Measurements from ENCODE around the gene CARNS1.

The CARNS1 gene

DNA sequence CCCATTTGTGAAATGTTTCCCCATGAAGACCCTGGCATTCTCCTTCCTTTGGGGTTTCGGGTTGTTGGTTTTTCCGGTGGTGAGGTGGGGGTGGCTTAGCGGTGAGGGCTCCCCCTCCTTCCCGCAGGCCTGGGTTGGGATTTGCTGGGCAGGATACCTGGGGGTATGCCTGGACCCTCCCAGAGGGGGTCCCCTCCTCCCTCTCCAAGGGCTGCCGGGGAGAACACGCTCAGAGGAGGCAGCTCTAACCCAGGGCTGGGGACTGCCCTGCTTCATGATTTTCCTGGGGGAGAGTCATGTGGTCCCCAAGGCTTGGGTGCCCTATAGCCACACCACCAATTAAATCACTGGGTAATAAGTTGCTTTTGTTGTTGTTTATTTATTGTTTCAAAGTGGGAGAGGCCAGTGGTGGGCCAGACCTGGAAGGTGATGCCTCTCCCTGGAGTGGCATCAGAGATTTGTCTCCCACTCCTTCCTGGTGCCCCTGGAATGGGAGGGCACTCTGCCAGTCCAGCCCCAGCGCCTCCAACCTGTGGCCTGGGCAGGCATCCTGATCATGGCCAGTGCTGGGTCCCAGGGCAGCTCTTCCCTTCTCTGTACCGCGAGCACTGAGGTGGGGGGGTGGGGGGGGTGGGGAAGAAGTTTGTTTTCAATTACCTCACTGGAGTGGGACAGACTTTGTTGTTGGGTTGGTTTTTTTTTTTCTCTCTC is 40.8 kb upstream of the CARNS1 start:
- Histone ChIP-seq H3K4me3 (ENCODE audit: low read length in 2 of 2) (peak overlapping the region in 1 of 2 donors; percentile 69), H3K18ac (ENCODE audit: low read length) (peak overlapping the region; percentile 77), H3K27me3 (ENCODE audit: control insufficient read depth in 3 of 3, insufficient read depth in 3 of 3, low read depth in 1 of 3, low read length in 3 of 3) (peaks cover 0 to 12% (median 0%) of the 10 kb centered on the region in 3 experiments), H4K8ac (ENCODE audit: low read depth, low read length) (no peak overlapping the region), H4K91ac (ENCODE audit: low read depth, low read length, poor library complexity) (peak overlapping the region; percentile 34), H3K4me1 (ENCODE audit: control insufficient read depth in 2 of 2, insufficient read depth in 1 of 2, low read depth in 1 of 2, low read length in 2 of 2) (peaks cover 47 to 51% of the 10 kb centered on the region in 2 donors), H2BK5ac (ENCODE audit: low read length) (no peak overlapping the region), H2BK12ac (ENCODE audit: low read length) (no peak overlapping the region), H2BK15ac (ENCODE audit: low read length) (peak overlapping the region; percentile 93), H3K4ac (ENCODE audit: low read length) (no peak overlapping the region), H2AK5ac (ENCODE audit: low read depth, low read length) (peak overlapping the region; percentile 23), H3K27ac (replicated peaks; ENCODE audit: low read length) (no peak overlapping the region), H3K9ac (ENCODE audit: low read depth, low read length, poor library complexity) (peak overlapping the region; percentile 9), H3K79me1 (ENCODE audit: low read depth, low read length) (peaks cover 10% of the 10 kb centered on the region), H3K4me2 (ENCODE audit: insufficient read depth, low read length, poor library complexity, severe bottlenecking) (peak overlapping the region; percentile 94), H3K14ac (ENCODE audit: low read length) (no peak overlapping the region), H3K36me3 (replicated peaks in 1 of 2; ENCODE audit: control insufficient read depth in 2 of 2, insufficient read depth in 2 of 2, low read length in 2 of 2) (no peaks in the 10 kb centered on the region), H2BK120ac (ENCODE audit: low read depth, low read length) (no peak overlapping the region), H2AFZ (ENCODE audit: low read length) (peak overlapping the region; percentile 87), H3K9me3 (replicated peaks in 1 of 2; ENCODE audit: control insufficient read depth in 2 of 2, insufficient read depth in 1 of 2, low read depth in 1 of 2, low read length in 2 of 2) (no peaks in the 10 kb centered on the region), H3K23ac (ENCODE audit: low read depth, low read length, poor library complexity) (no peak overlapping the region)
- WGBS, 2 donors (ENCODE audit: extremely low coverage in 2 of 2, insufficient read length in 2 of 2, insufficient replicate concordance in 1 of 2) = no CpG with 5 or more reads among the region's 9 CpGs
- DNase-seq (ENCODE audit: low spot score) = no peak

- Histone ChIP-seq H4K8ac (ENCODE audit: low read depth, low read length) (no peak overlapping the region), H3K27ac (replicated peaks; ENCODE audit: low read length) (no peak overlapping the region), H3K23ac (ENCODE audit: low read depth, low read length, poor library complexity) (peak overlapping the region; percentile 25), H2BK5ac (ENCODE audit: low read length) (peak overlapping the region; percentile 84), H3K18ac (ENCODE audit: low read length) (peak overlapping the region; percentile 97), H3K4ac (ENCODE audit: low read length) (peak overlapping the region; percentile 84), H4K91ac (ENCODE audit: low read depth, low read length, poor library complexity) (no peak overlapping the region), H2AFZ (ENCODE audit: low read length) (peak overlapping the region; percentile 83), H3K9ac (ENCODE audit: low read depth, low read length, poor library complexity) (peak overlapping the region; percentile 78), H3K36me3 (replicated peaks in 1 of 2; ENCODE audit: control insufficient read depth in 2 of 2, insufficient read depth in 2 of 2, low read length in 2 of 2) (no peaks in the 10 kb centered on the region), H3K4me2 (ENCODE audit: insufficient read depth, low read length, poor library complexity, severe bottlenecking) (peak overlapping the region; percentile 52), H3K14ac (ENCODE audit: low read length) (peak overlapping the region; percentile 98), H2BK12ac (ENCODE audit: low read length) (peak overlapping the region; percentile 95), H3K4me1 (ENCODE audit: control insufficient read depth in 2 of 2, insufficient read depth in 1 of 2, low read depth in 1 of 2, low read length in 2 of 2) (peaks cover 45 to 49% of the 10 kb centered on the region in 2 donors), H3K9me3 (replicated peaks in 1 of 2; ENCODE audit: control insufficient read depth in 2 of 2, insufficient read depth in 1 of 2, low read depth in 1 of 2, low read length in 2 of 2) (no peaks in the 10 kb centered on the region), H3K79me1 (ENCODE audit: low read depth, low read length) (peaks cover 8% of the 10 kb centered on the region), H2BK15ac (ENCODE audit: low read length) (peak overlapping the region; percentile 96), H2BK120ac (ENCODE audit: low read depth, low read length) (peak overlapping the region; percentile 97), H3K27me3 (ENCODE audit: control insufficient read depth in 3 of 3, insufficient read depth in 3 of 3, low read depth in 1 of 3, low read length in 3 of 3) (peaks cover 0 to 10% (median 0%) of the 10 kb centered on the region in 3 experiments), H2AK5ac (ENCODE audit: low read depth, low read length) (peak overlapping the region; percentile 91), H3K4me3 (ENCODE audit: low read length in 2 of 2) (no peak overlapping the region)
- WGBS, 2 donors (ENCODE audit: extremely low coverage in 2 of 2, insufficient read length in 2 of 2, insufficient replicate concordance in 1 of 2) = no CpG with 5 or more reads among the region's 15 CpGs
- no peak for DNase-seq (ENCODE audit: low spot score)
These were observed 40.0 kb upstream of the CARNS1 start for GRCh38 chr11:67375320-67376055.

DNA sequence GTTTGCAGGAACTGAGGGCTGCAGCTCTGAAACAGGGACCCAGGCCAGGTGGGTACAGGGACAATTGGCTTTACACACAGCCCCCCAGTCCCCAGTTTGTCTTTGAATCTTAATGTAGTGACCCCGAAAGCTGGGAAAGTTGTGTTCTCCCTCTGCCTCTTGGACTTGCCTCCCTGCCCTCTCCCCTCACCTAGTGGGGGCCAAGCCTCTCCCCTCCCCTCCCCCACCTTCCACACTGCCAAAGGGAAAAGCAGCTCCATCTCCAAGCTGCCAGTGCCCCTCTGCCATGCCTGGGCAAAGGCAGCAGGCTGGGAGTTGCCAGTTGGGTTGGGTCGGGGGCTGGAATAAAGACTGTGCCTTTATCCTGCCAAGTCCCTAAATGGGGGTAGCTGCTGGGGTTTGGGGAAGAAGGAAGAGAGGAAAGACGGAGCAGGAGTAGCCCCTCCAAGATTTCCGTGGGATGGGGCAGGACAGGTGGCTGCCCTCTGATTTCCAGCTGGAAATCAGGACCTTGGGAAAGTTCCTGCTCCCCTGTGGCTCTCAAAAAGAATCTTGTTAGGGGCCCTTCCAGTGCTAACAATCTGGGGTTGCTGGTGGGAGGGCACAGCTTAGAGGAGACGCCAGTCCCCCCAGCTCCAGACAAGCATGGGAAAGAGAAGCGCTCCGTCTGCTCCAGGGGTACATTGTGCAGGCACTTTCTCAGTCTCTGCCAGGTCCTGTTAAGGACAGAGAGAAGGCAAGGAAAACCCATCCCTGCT is 39.2 kb upstream of the CARNS1 start:
- H3K4me3 ChIP-seq (ENCODE audit: low read length in 2 of 2) = no peak overlapping the region
- H2AK5ac ChIP-seq (ENCODE audit: low read depth, low read length) = peak overlapping the region; percentile 91
- peak overlapping the region; percentile 97 for H2BK120ac ChIP-seq (ENCODE audit: low read depth, low read length)
- no peak overlapping the region for H4K91ac ChIP-seq (ENCODE audit: low read depth, low read length, poor library complexity)
- H3K36me3 ChIP-seq (replicated peaks in 1 of 2; ENCODE audit: control insufficient read depth in 2 of 2, insufficient read depth in 2 of 2, low read length in 2 of 2) = no peaks in the 10 kb centered on the region
- H3K14ac ChIP-seq (ENCODE audit: low read length) = peak overlapping the region; percentile 98
- H3K18ac ChIP-seq (ENCODE audit: low read length) = peak overlapping the region; percentile 93
- H3K9ac ChIP-seq (ENCODE audit: low read depth, low read length, poor library complexity) = peak overlapping the region; percentile 78
- H3K9me3 ChIP-seq (replicated peaks in 1 of 2; ENCODE audit: control insufficient read depth in 2 of 2, insufficient read depth in 1 of 2, low read depth in 1 of 2, low read length in 2 of 2) = no peaks in the 10 kb centered on the region
- no peak overlapping the region for H3K27ac ChIP-seq (replicated peaks; ENCODE audit: low read length)
- H2AFZ ChIP-seq (ENCODE audit: low read length) = peak overlapping the region; percentile 83
- H2BK15ac ChIP-seq (ENCODE audit: low read length) = peak overlapping the region; percentile 96
- peaks cover 8% of the 10 kb centered on the region for H3K79me1 ChIP-seq (ENCODE audit: low read depth, low read length)
- H2BK5ac ChIP-seq (ENCODE audit: low read length) = peak overlapping the region; percentile 84
- peak overlapping the region; percentile 52 for H3K4me2 ChIP-seq (ENCODE audit: insufficient read depth, low read length, poor library complexity, severe bottlenecking)
- peak overlapping the region; percentile 32 for H3K4ac ChIP-seq (ENCODE audit: low read length)
- H4K8ac ChIP-seq (ENCODE audit: low read depth, low read length) = no peak overlapping the region
- peaks cover 0 to 10% (median 0%) of the 10 kb centered on the region in 3 experiments for H3K27me3 ChIP-seq (ENCODE audit: control insufficient read depth in 3 of 3, insufficient read depth in 3 of 3, low read depth in 1 of 3, low read length in 3 of 3)
- H2BK12ac ChIP-seq (ENCODE audit: low read length) = peak overlapping the region; percentile 95
- DNase-seq (ENCODE audit: low spot score) = no peak
- no CpG with 5 or more reads among the region's 7 CpGs for WGBS, 2 donors (ENCODE audit: extremely low coverage in 2 of 2, insufficient read length in 2 of 2, insufficient replicate concordance in 1 of 2)
- H3K23ac ChIP-seq (ENCODE audit: low read depth, low read length, poor library complexity) = no peak overlapping the region
- H3K4me1 ChIP-seq (ENCODE audit: control insufficient read depth in 2 of 2, insufficient read depth in 1 of 2, low read depth in 1 of 2, low read length in 2 of 2) = peaks cover 37 to 42% of the 10 kb centered on the region in 2 donors

Measured in neuronal stem cell (in vitro differentiated cells).